CD14-positive monocyte (primary cell): ENCODE data around the gene IL17A. TPM values are rescaled to one million over a fixed set of nuclear protein-coding genes. Genes with fewer than 3 reads are reported as not detected.

Source experiments
- DNase-seq, 3 donors: peaks; one replicate each; pipeline ENCODE4 v3.0.0-alpha.2; 2011 to 2022
- H2AFZ ChIP-seq: 2 replicates; pipeline ENCODE4 v1.6.0; 2012; ENCODE audit warnings: mild to moderate bottlenecking, low read depth, low read length, inconsistent platforms; ENCODE audit not compliant: insufficient read depth, poor library complexity, severe bottlenecking
- H3K27ac ChIP-seq, 2 donors: 1 replicate in 1 of 2; 2 replicates in 1 of 2; pipeline ENCODE4 v1.5.1; 2012 to 2013; ENCODE audit warnings: low read length in 2 of 2, control low read depth in 1 of 2, inconsistent platforms in 1 of 2, low read depth in 1 of 2, mild to moderate bottlenecking in 1 of 2
- H3K27me3 ChIP-seq, 2 donors: one replicate each; pipeline versions ENCODE4 v1.6.0 to v1.6.1; 2011 to 2013; ENCODE audit warnings: low read length in 2 of 2; ENCODE audit not compliant: control insufficient read depth in 2 of 2, insufficient read depth in 2 of 2
- H3K36me3 ChIP-seq, 2 donors: replicated peaks in 1 of 2; 1 replicate in 1 of 2; 2 replicates in 1 of 2; pipeline versions ENCODE4 v1.5.1 to v1.6.1; 2012 to 2013; ENCODE audit warnings: low read length in 2 of 2, control low read depth in 1 of 2, inconsistent platforms in 1 of 2, mild to moderate bottlenecking in 1 of 2; ENCODE audit not compliant: insufficient read depth in 2 of 2, control insufficient read depth in 1 of 2
- H3K4me1 ChIP-seq, 2 donors: 1 replicate in 1 of 2; 2 replicates in 1 of 2; pipeline versions ENCODE4 v1.5.1 to v1.6.1; 2012 to 2013; ENCODE audit warnings: low read length in 2 of 2, control low read depth in 1 of 2, inconsistent platforms in 1 of 2, mild to moderate bottlenecking in 1 of 2, moderate library complexity in 1 of 2; ENCODE audit not compliant: insufficient read depth in 2 of 2, control insufficient read depth in 1 of 2
- H3K4me2 ChIP-seq: replicated peaks from 2 replicates; pipeline ENCODE3; 2012; ENCODE audit warnings: low read length, moderate library complexity, mild to moderate bottlenecking; ENCODE audit not compliant: poor library complexity, severe bottlenecking; ENCODE audit errors: extremely low read depth
- H3K4me3 ChIP-seq, 3 experiments: fragments of 200-600 bp in 1 of 3; sonication (generic) in 1 of 3; replicated peaks in 1 of 3; 1 replicate in 2 of 3; 2 replicates in 1 of 3; pipeline ENCODE4 v1.5.1; 2011 to 2013; ENCODE audit warnings: low read length in 3 of 3, mild to moderate bottlenecking in 3 of 3, control low read depth in 2 of 3, low read depth in 2 of 3, inconsistent platforms in 1 of 3, moderate library complexity in 1 of 3
- H3K79me2 ChIP-seq: 2 replicates; pipeline ENCODE4 v1.6.0; 2012; ENCODE audit warnings: mild to moderate bottlenecking, control low read depth, inconsistent platforms, low read length, moderate library complexity; ENCODE audit not compliant: insufficient read depth
- H3K9ac ChIP-seq: 2 replicates; pipeline ENCODE4 v1.6.0; 2017; ENCODE audit warnings: low read length, mild to moderate bottlenecking; ENCODE audit not compliant: insufficient read depth, poor library complexity, severe bottlenecking
- H3K9me3 ChIP-seq, 2 donors: replicated peaks in 1 of 2; 1 replicate in 1 of 2; 2 replicates in 1 of 2; pipeline versions ENCODE4 v1.5.1 to v1.6.1; 2012 to 2013; ENCODE audit warnings: low read length in 2 of 2, control low read depth in 1 of 2; ENCODE audit not compliant: control insufficient read depth in 1 of 2, insufficient read depth in 1 of 2
- H4K20me1 ChIP-seq: 2 replicates; pipeline ENCODE4 v1.6.0; 2012; ENCODE audit warnings: mild to moderate bottlenecking, low read length, control low read depth, moderate library complexity; ENCODE audit not compliant: insufficient read depth
- H3K27ac Mint-ChIP-seq, 7 donors: one replicate each; pipeline ENCODE4 v1.8.0; 2020; ENCODE audit warnings: mild to moderate bottlenecking in 7 of 7, mixed read lengths in 7 of 7, moderate library complexity in 6 of 7, inconsistent platforms in 2 of 7
- H3K27me3 Mint-ChIP-seq, 3 donors: one replicate each; pipeline ENCODE4 v1.8.0; 2021 to 2022; ENCODE audit warnings: low read depth in 3 of 3, mild to moderate bottlenecking in 3 of 3, mixed read lengths in 3 of 3, moderate library complexity in 3 of 3, inconsistent platforms in 1 of 3
- H3K36me3 Mint-ChIP-seq, 2 donors: one replicate each; pipeline ENCODE4 v1.8.0; 2020; ENCODE audit warnings: mixed read lengths in 2 of 2, inconsistent platforms in 1 of 2, mild to moderate bottlenecking in 1 of 2
- H3K4me1 Mint-ChIP-seq: one replicate; pipeline ENCODE4 v1.8.0; 2020; ENCODE audit warnings: mild to moderate bottlenecking, mixed read lengths
- H3K4me3 Mint-ChIP-seq, 2 donors: one replicate each; pipeline ENCODE4 v1.8.0; 2020; ENCODE audit warnings: mild to moderate bottlenecking in 2 of 2, mixed read lengths in 2 of 2, moderate library complexity in 1 of 2
- H3K9me3 Mint-ChIP-seq, 7 donors: one replicate each; pipeline ENCODE4 v1.8.0; 2020 to 2022; ENCODE audit warnings: mixed read lengths in 7 of 7, mild to moderate bottlenecking in 6 of 7, moderate library complexity in 6 of 7, inconsistent platforms in 2 of 7
- CTCF ChIP-seq: fragments of 200-600 bp; IDR thresholded peaks from one replicate; pipeline ENCODE4 v1.8.0; 2022; ENCODE audit warnings: antibody characterized with exemption, mild to moderate bottlenecking
- whole genome bisulfite sequencing: methylation state at CpG from one replicate; pipeline ENCODE4 v1.1.5; 2013; ENCODE audit warnings: missing lambda C conversion rate; ENCODE audit not compliant: insufficient coverage; 5-methylcytosine and 5-hydroxymethylcytosine counted together
- intact Hi-C, 2 donors: fragments of 100-400 bp; cut with micrococcal nuclease; formaldehyde crosslinking; loops; one replicate each; pipeline versions ENCODE4 v1.15.0 to v1.15.1; 2023
- polyA plus RNA-seq, 3 donors: library from polyadenylated mRNA; depleted of rRNA in 1 of 3; unstranded in 2 of 3; stranded (reverse) in 1 of 3; fragments of 300-500 nt in 2 of 3; fragments of >200 nt in 1 of 3; fragmentation: Illumina TruSeq in 2 of 3; gene quantifications; 1 replicate in 2 of 3; 2 replicates in 1 of 3; pipeline ENCODE4 v1.2.3, GENCODE V29; 2012 to 2021

The IL17A gene
- polyA plus RNA-seq, 3 donors = not detected

GRCh38 chr6:52146851-52147445, 39.2 kb upstream of the IL17A start:
- no peak overlapping the region for H3K27ac ChIP-seq
- H3K9ac ChIP-seq = no peak overlapping the region
- WGBS = no CpG with 5 or more reads among the region's 3 CpGs
- no peak overlapping the region for H3K4me2 ChIP-seq
- Mint-ChIP-seq H3K27me3 (no peaks in the 10 kb centered on the region), H3K27ac (no peak overlapping the region), H3K4me1 (no peaks in the 10 kb centered on the region), H3K36me3 (no peaks in the 10 kb centered on the region), H3K4me3 (no peak overlapping the region), H3K9me3 (no peaks in the 10 kb centered on the region)
- no peak overlapping the region for H2AFZ ChIP-seq
- intact Hi-C loops = no loop called here
- no peaks in the 10 kb centered on the region for H3K27me3 ChIP-seq
- no peaks in the 10 kb centered on the region for H3K4me1 ChIP-seq
- no peak for DNase-seq
- TF ChIP-seq CTCF = no peak
- H3K9me3 ChIP-seq = no peaks in the 10 kb centered on the region
- no peaks in the 10 kb centered on the region for H3K79me2 ChIP-seq
- no peaks in the 10 kb centered on the region for H3K36me3 ChIP-seq
- no peaks in the 10 kb centered on the region for H4K20me1 ChIP-seq
- H3K4me3 ChIP-seq = no peak overlapping the region

- peaks cover 0 to 1% (median 0%) of the 10 kb centered on the region in 3 donors for H3K27me3 Mint-ChIP-seq
- H3K4me1 Mint-ChIP-seq = no peaks in the 10 kb centered on the region
- H3K79me2 ChIP-seq = no peaks in the 10 kb centered on the region
- H3K27ac ChIP-seq = no peak overlapping the region
- no peak overlapping the region for H3K9ac ChIP-seq
- no peak overlapping the region for H3K4me2 ChIP-seq
- H3K4me1 ChIP-seq = no peaks in the 10 kb centered on the region
- intact Hi-C loops = no loop called here
- no peaks in the 10 kb centered on the region for H4K20me1 ChIP-seq
- no peaks in the 10 kb centered on the region for H3K9me3 Mint-ChIP-seq
- no peaks in the 10 kb centered on the region for H3K36me3 Mint-ChIP-seq
- H3K4me3 Mint-ChIP-seq = no peak overlapping the region
- H3K36me3 ChIP-seq = no peaks in the 10 kb centered on the region
- TF ChIP-seq CTCF = no peak
- H3K27me3 ChIP-seq = no peaks in the 10 kb centered on the region
- H3K4me3 ChIP-seq = no peak overlapping the region
- no peak for DNase-seq
- H2AFZ ChIP-seq = no peak overlapping the region
- H3K27ac Mint-ChIP-seq = no peak overlapping the region
- H3K9me3 ChIP-seq = no peaks in the 10 kb centered on the region
These were observed 37.1 kb upstream of the IL17A start for GRCh38 chr6:52149076-52149475.
